Activated T-helper 1 cell treated with anti-CD3 and anti-CD28 coated beads, Interleukin-12 subunit alpha, Interleukin-12 subunit beta, Interleukin-2, Interleukin-4 antibody, amounts not matched to agents 30 ng/mL and 10 ng/mL and 1 ng/mL, durations not matched to agents 14 hours and 24 hours and 36 hours (primary cell): Measurements from ENCODE around the gene BNIP2. TPM values are rescaled to one million over a fixed set of nuclear protein-coding genes. Genes with fewer than 3 reads are reported as not detected.
"Not testable (repeated sequence)": the region's sequence is repeated elsewhere in the genome, so short reads cannot be mapped to it uniquely, and the experiment has no call there.

ENCODE experiments used
- DNase-seq: peaks from one replicate; pipeline ENCODE4 v3.0.0; 2021; ENCODE audit warnings: low spot score
- H3K27ac Mint-ChIP-seq: one replicate; pipeline ENCODE4 v1.8.0; 2021; ENCODE audit warnings: mild to moderate bottlenecking, mixed read lengths
- H3K27me3 Mint-ChIP-seq: one replicate; pipeline ENCODE4 v1.8.0; 2022; ENCODE audit warnings: mild to moderate bottlenecking, moderate library complexity, mixed read lengths; ENCODE audit not compliant: insufficient read depth
- H3K36me3 Mint-ChIP-seq: one replicate; pipeline ENCODE4 v1.8.0; 2021; ENCODE audit warnings: low read depth, mixed read lengths
- H3K4me1 Mint-ChIP-seq: one replicate; pipeline ENCODE4 v1.8.0; 2021; ENCODE audit warnings: low read depth, mixed read lengths
- H3K4me3 Mint-ChIP-seq: one replicate; pipeline ENCODE4 v1.8.0; 2021; ENCODE audit warnings: mild to moderate bottlenecking, moderate library complexity, mixed read lengths
- H3K9me3 Mint-ChIP-seq: one replicate; pipeline ENCODE4 v1.8.0; 2021; ENCODE audit warnings: mixed read lengths
- intact Hi-C: fragments of 100-400 bp; cut with micrococcal nuclease; formaldehyde crosslinking; loops from one replicate; pipeline ENCODE4 v1.15.1; 2024
- total RNA-seq: library from RNA; stranded (reverse); gene quantifications from 2 replicates; pipeline ENCODE4 v1.2.3, GENCODE V29; 2022

Gene BNIP2
- total RNA-seq, 1 donor from 2014 or later = 63.5 TPM

DNA sequence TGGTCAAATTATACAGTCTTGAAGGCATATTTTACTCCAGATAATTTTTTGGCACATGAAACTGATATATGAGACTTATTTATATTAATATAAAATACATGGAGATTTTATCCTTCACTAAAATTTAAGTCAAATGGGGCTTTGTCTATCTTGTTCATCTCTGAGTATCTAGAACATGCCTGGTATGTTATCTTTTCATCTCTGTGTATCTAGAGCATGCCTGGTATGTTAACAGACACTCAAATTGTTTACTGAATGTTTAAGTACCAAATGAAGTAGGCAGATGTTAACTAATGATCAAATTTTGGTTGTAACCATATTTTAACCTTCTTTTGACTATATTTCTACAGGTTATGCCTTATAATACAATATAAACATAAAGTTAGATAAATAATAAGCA is 39.5 kb downstream of the BNIP2 start:
- H3K9me3 Mint-ChIP-seq = no peaks in the 10 kb centered on the region
- intact Hi-C loops = no loop called here
- H3K4me3 Mint-ChIP-seq = no peak overlapping the region
- no peaks in the 10 kb centered on the region for H3K27me3 Mint-ChIP-seq
- H3K36me3 Mint-ChIP-seq = peaks cover 35% of the 10 kb centered on the region
- no peak for DNase-seq
- no peak overlapping the region for H3K27ac Mint-ChIP-seq
- peaks cover 10% of the 10 kb centered on the region for H3K4me1 Mint-ChIP-seq

- peaks cover 13% of the 10 kb centered on the region for H3K4me1 Mint-ChIP-seq
- H3K27me3 Mint-ChIP-seq = no peaks in the 10 kb centered on the region
- no peaks in the 10 kb centered on the region for H3K9me3 Mint-ChIP-seq
- no peak for DNase-seq
- no peak overlapping the region for H3K27ac Mint-ChIP-seq
- H3K4me3 Mint-ChIP-seq = no peak overlapping the region
- intact Hi-C loops = no loop called here
- H3K36me3 Mint-ChIP-seq = peaks cover 31% of the 10 kb centered on the region
Measured at GRCh38 chr15:59647085-59647484, 42.0 kb downstream of the BNIP2 start.

GRCh38 chr15:59646277-59646676 is 42.8 kb downstream of the BNIP2 start:
- Mint-ChIP-seq H3K4me3 (no peak overlapping the region), H3K27ac (no peak overlapping the region), H3K27me3 (no peaks in the 10 kb centered on the region), H3K36me3 (peaks cover 28% of the 10 kb centered on the region), H3K9me3 (no peaks in the 10 kb centered on the region), H3K4me1 (peaks cover 13% of the 10 kb centered on the region)
- intact Hi-C loops = no loop called here
- DNase-seq = no peak

DNA sequence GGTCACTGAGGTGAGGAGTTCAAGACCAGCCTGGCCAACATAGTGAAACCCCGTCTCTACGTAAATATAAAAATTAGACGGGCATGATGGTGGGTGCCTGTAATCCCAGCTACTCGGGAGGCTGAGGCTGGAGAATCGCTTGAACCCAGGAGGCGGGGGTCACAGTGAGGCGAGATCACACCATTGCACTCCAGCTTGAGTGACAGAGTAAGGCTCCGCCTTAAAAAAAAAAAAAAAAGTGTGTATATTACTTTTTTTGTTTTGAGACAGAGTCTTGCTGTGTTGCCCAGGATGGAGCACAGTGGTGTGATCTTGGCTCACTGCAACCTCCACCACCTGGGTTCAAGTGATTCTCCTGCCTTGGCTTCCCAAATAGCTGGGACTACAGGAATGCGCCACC is 43.3 kb downstream of the BNIP2 start:
- H3K9me3 Mint-ChIP-seq, H3K27ac Mint-ChIP-seq, DNase-seq, H3K4me3 Mint-ChIP-seq, H3K27me3 Mint-ChIP-seq, intact Hi-C loops: not testable (repeated sequence)
- peaks cover 27% of the 10 kb centered on the region for H3K36me3 Mint-ChIP-seq
- peaks cover 12% of the 10 kb centered on the region for H3K4me1 Mint-ChIP-seq

- H3K9me3 Mint-ChIP-seq = no peaks in the 10 kb centered on the region
- no peak overlapping the region for H3K27ac Mint-ChIP-seq
- no peak overlapping the region for H3K4me3 Mint-ChIP-seq
- H3K36me3 Mint-ChIP-seq = peaks cover 19% of the 10 kb centered on the region
- DNase-seq = no peak
- H3K4me1 Mint-ChIP-seq = peaks cover 7% of the 10 kb centered on the region
- intact Hi-C loops = no loop called here
- no peaks in the 10 kb centered on the region for H3K27me3 Mint-ChIP-seq
Measured at GRCh38 chr15:59644756-59645155, 44.4 kb downstream of the BNIP2 start.

DNA sequence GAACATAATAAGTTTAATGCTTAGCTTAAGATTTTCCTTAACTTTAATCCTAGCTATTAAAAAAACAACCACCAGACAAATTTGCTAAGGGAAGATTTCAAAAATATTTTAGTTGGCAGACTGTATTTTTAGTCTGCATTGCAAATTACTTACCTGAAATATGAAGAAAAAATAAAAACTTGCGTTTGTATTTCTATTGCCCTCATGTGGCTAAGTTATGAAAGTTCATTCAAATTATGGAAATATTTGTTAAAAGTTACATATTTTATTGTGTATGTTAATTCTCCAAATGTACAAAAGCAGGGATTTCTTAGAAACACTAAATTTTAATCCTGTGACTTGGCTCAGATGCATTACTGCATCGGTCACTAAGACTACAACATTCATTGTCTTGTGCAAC is 46.8 kb downstream of the BNIP2 start:
- H3K4me1 Mint-ChIP-seq = peaks cover 7% of the 10 kb centered on the region
- H3K9me3 Mint-ChIP-seq = no peaks in the 10 kb centered on the region
- H3K4me3 Mint-ChIP-seq = no peak overlapping the region
- H3K27ac Mint-ChIP-seq = no peak overlapping the region
- DNase-seq = no peak
- H3K27me3 Mint-ChIP-seq = no peaks in the 10 kb centered on the region
- H3K36me3 Mint-ChIP-seq = peaks cover 25% of the 10 kb centered on the region
- intact Hi-C loops = no loop called here

GRCh38 chr15:59637507-59637906 is 51.6 kb downstream of the BNIP2 start:
- H3K27me3 Mint-ChIP-seq, intact Hi-C loops, H3K9me3 Mint-ChIP-seq, H3K4me1 Mint-ChIP-seq, DNase-seq, H3K4me3 Mint-ChIP-seq, H3K27ac Mint-ChIP-seq: not testable (repeated sequence)
- H3K36me3 Mint-ChIP-seq = peaks cover 17% of the 10 kb centered on the region

- Mint-ChIP-seq H3K36me3 (peaks cover 15% of the 10 kb centered on the region), H3K9me3 (no peaks in the 10 kb centered on the region)
Measured at GRCh38 chr15:59636184-59636583, 52.9 kb downstream of the BNIP2 start.

DNA sequence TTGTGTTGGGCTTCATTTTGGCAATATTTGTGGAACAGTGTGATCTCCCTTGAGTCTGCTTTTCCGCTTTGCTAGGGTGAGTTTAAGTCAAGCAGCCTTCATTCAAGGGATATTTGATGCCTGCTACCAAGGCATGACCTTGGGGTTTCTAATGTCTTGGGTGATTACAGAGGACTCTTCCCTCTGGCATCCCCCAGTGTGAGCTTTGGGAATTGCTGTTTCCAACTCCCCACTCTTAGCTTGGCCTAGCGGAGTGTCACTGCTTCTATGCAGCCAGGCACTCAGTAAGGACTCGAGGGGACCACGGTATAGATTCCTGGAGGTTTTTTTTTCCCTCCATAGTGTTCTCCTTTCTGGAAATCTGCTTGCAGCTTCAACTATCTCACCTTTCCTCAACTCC is 56.4 kb downstream of the BNIP2 start:
- Mint-ChIP-seq H3K4me1 (no peaks in the 10 kb centered on the region), H3K27me3 (peaks cover 4% of the 10 kb centered on the region), H3K27ac (no peak overlapping the region), H3K36me3 (peaks cover 8% of the 10 kb centered on the region), H3K4me3 (no peak overlapping the region), H3K9me3 (no peaks in the 10 kb centered on the region)
- no peak for DNase-seq
- intact Hi-C loops = no loop called here

More at GRCh38 chr15:59636184-59636583, 52.9 kb downstream of the BNIP2 start:
- Mint-ChIP-seq H3K4me3 (no peak overlapping the region), H3K27me3 (no peaks in the 10 kb centered on the region), H3K27ac (no peak overlapping the region), H3K4me1 (no peaks in the 10 kb centered on the region)
- intact Hi-C loops = no loop called here
- no peak for DNase-seq

- Mint-ChIP-seq H3K36me3 (no peaks in the 10 kb centered on the region), H3K4me3 (no peak overlapping the region), H3K27ac (no peak overlapping the region), H3K4me1 (no peaks in the 10 kb centered on the region), H3K27me3 (peaks cover 17% of the 10 kb centered on the region), H3K9me3 (no peaks in the 10 kb centered on the region)
- intact Hi-C loops = loop anchor here (1.0 kb wide), 1 partner anchor 90 kb away; no protein-coding TSS in a partner anchor
- DNase-seq = peak; percentile 11
Measured at GRCh38 chr15:59622289-59622688, 66.8 kb downstream of the BNIP2 start.

- Mint-ChIP-seq H3K4me1 (peaks cover 6% of the 10 kb centered on the region), H3K4me3 (no peak overlapping the region), H3K9me3 (no peaks in the 10 kb centered on the region), H3K27me3 (peaks cover 20% of the 10 kb centered on the region), H3K27ac (no peak overlapping the region), H3K36me3 (no peaks in the 10 kb centered on the region)
- no peak for DNase-seq
- intact Hi-C loops = no loop called here
Measured at GRCh38 chr15:59618406-59618805, 70.7 kb downstream of the BNIP2 start.

- peaks cover 6% of the 10 kb centered on the region for H3K4me1 Mint-ChIP-seq
- H3K36me3 Mint-ChIP-seq = no peaks in the 10 kb centered on the region
- intact Hi-C loops = no loop called here
- H3K27ac Mint-ChIP-seq = no peak overlapping the region
- no peak overlapping the region for H3K4me3 Mint-ChIP-seq
- DNase-seq = no peak
- H3K9me3 Mint-ChIP-seq = no peaks in the 10 kb centered on the region
- peaks cover 20% of the 10 kb centered on the region for H3K27me3 Mint-ChIP-seq
Measured at GRCh38 chr15:59616379-59616778, 72.7 kb downstream of the BNIP2 start.

GRCh38 chr15:59615661-59616060 is 73.5 kb downstream of the BNIP2 start:
- intact Hi-C loops = no loop called here
- H3K27me3 Mint-ChIP-seq = peaks cover 20% of the 10 kb centered on the region
- no peak overlapping the region for H3K27ac Mint-ChIP-seq
- H3K4me3 Mint-ChIP-seq = no peak overlapping the region
- H3K9me3 Mint-ChIP-seq = no peaks in the 10 kb centered on the region
- H3K36me3 Mint-ChIP-seq = no peaks in the 10 kb centered on the region
- H3K4me1 Mint-ChIP-seq = peaks cover 6% of the 10 kb centered on the region
- DNase-seq = no peak

- H3K27ac Mint-ChIP-seq = no peak overlapping the region
- H3K36me3 Mint-ChIP-seq = no peaks in the 10 kb centered on the region
- peaks cover 6% of the 10 kb centered on the region for H3K4me1 Mint-ChIP-seq
- no peak overlapping the region for H3K4me3 Mint-ChIP-seq
- H3K9me3 Mint-ChIP-seq = no peaks in the 10 kb centered on the region
- intact Hi-C loops = no loop called here
- DNase-seq = no peak
- H3K27me3 Mint-ChIP-seq = peaks cover 23% of the 10 kb centered on the region
Measured at GRCh38 chr15:59614153-59614552, 75.0 kb downstream of the BNIP2 start.
